Stimulated activated CD4-positive, alpha-beta T cell treated with anti-CD3 and anti-CD28 coated beads, Interleukin-4, amount 100 ng/mL, for 24 hours (primary cell): ENCODE measurements around the gene LIN37.

Experiments used
- DNase-seq: peaks from one replicate; pipeline ENCODE4 v3.0.0-alpha.2; 2020

LIN37 gene

DNA sequence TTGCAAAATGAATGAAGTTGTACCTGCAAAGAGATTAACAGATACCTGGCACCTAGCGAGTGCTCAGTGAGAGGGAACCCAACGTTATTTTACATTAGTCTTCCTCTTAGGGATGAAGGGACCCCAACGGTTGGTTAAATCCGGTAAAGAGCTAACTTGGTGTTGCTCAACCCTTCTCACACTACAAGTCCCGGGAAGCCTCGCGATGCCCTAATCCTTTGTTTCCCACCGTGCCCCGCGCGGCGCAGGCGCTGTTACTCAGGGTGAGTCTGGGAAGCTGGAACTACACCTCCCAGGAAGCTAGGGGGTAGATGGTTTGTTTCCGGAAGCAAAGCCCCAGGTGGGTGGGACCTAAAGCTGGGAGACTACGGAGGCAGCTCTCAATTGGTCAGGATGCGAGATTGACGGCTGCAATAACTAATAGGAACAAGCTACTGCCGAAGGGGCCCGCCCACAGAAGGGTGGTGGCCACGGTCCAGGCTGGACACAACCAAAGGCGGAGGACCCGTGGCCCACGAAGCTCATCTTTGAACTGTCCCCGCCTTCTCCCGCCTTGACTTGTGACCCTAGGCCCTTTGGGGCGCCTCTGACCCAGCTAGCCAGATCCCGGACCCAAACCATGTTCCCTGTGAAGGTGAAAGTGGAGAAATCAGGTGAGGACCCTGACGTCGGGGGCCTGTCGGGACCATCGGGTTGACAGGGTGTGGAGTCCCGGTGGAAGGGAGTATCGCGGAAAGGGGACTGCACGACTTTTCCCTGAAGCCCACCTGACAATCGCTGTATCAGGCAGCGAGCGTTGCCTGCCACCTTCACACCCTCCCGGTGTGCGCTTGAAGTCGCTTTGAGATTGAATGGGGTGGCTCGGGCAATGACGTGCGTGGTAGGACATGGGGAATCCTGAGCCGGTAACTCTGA, at the start of gene LIN37:
Gene LIN37, plus strand, starts transcription at position 471 of the 915 bp plus-strand sequence. Its CDS starts 149 bp downstream, at position 620.
- peak; percentile 99 for DNase-seq

GRCh38 chr19:35702223-35703012, 46.0 kb upstream of the LIN37 start:
- DNase-seq: peak; percentile 96

DNA sequence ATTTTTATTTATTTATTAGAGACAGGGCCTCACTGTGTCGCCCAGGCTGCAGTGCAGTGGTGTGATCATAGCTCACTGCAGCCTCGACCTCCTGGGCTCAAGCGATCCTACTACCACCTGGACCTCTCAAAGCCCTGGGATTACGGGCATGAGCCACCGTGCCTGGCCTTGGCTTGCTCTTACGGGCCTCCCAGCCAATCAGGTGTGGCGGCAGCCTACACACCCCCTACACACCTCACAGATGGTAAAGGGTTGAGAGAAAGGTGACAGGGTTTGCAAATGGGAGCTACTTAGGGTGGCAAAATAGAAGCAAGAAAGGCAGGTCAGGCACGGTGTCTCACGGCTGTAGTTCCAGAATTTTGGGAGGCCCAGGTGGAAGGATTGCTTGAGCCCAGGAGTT, 45.0 kb upstream of the LIN37 start:
- DNase-seq: no peak

DNA sequence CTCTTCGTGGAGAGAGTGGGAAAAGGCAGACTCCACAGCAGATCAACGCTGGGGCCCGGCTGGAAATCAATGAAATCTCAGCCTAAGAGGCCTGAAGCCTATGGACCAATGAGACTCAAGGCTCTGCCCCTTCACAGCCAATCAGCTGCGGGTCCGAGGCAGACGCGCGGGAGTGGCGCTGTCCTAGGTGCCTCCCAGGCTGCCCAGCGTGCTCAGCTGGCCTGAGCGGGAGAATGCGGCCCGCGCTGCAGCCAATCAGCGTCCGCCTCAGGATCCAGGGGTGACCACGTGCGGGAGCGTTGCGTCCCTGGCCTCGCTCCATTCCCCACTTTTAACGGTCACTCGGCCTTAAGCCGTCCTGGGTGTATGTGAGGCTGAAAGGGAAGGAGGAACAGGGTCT, 44.2 kb upstream of the LIN37 start, which contains the start of gene ZBTB32:
Gene ZBTB32, plus strand, starts transcription at position 341 of the 400 bp plus-strand sequence. CDS start 10,069 bp downstream, outside the sequence.
- no peak for DNase-seq

DNA sequence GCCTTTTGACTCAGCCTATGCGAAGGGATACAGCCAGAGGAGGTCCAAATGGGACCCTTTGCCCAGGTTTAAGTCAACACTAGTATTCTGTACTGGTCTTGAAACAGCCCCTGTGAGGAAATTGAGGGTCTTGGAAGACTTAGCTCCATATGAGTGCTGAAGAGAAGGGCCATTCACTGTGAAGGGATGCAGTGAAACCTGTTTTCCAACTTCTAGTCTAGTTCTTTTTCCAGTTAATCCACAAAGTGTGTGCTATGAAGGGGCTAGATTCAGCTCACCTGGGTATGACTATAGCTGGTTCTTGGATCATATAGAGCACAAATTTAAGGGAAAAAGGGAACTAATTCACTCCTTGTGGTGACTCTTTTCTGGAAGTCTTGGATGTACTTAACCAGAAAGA, 40.0 kb upstream of the LIN37 start:
- no peak for DNase-seq

GRCh38 chr19:35710784-35711723, 37.3 kb upstream of the LIN37 start:
- peak; percentile 70 for DNase-seq

DNA sequence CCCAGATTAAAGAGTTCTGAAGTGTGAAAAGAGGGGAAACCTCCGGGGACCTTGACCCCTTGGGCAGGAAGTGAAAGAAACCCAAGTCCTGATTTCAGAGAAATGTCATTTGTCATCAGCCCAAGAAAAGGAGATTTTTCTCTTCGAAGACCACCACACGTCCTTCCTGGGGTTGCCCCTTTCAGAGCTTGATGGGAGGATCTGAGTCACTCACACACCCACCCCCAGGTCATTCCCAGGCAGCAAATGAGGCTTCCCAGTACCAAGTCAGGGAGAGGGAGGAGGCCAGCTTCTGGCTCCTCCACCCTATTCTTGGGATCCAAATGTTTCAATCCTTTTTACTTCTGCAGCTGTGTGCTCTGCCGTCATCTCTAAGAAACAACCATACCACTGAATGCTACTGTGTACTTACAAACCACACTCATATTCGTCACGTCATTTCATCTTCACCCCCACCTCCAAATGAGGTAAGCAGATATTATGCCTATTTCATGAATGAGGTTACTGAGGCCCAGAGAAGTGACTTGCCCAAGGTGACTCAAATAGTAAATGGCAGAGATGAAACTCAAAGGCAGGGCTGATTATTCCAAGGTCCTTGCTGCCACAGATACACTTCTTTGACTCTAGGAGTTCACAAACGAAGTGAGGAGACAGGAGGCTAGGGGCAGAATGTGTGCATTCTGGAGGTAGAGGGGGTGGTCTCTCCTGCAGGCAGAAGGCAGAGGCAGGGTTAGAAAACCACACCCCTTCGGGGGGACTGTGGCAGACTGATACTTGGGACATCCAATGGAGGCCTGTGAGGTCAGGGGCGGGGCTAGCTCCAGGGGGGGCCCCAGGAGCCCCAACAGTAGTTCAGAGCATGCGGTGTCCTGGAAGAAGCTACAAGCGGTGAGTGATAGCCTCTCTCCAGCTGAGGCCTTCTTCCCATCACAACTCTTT, 35.5 kb upstream of the LIN37 start:
- DNase-seq: peak; percentile 68

DNA sequence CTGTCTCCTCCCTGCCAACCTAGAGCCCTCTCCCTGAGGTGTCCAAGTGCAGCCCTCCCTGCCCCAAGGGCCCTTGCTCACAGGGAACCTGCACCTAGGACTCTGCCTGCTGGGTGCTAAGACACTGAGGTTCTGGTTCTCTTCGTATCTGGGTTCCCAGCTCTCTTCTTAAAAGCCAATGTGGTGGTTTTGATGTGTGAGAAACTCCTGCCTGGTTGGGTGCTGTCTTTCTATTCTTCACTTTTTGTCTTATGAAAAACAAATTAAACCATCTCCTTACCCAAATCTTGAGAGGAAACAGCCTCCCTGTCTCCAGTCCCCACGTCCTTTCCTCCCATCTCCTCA, 34.9 kb upstream of the LIN37 start:
- no peak for DNase-seq

- no peak for DNase-seq
These were observed 34.4 kb upstream of the LIN37 start for GRCh38 chr19:35713904-35714495.

GRCh38 chr19:35714601-35715354, 33.6 kb upstream of the LIN37 start:
- DNase-seq: no peak

- no peak for DNase-seq
These were observed 33.0 kb upstream of the LIN37 start for GRCh38 chr19:35715355-35715809.

DNA sequence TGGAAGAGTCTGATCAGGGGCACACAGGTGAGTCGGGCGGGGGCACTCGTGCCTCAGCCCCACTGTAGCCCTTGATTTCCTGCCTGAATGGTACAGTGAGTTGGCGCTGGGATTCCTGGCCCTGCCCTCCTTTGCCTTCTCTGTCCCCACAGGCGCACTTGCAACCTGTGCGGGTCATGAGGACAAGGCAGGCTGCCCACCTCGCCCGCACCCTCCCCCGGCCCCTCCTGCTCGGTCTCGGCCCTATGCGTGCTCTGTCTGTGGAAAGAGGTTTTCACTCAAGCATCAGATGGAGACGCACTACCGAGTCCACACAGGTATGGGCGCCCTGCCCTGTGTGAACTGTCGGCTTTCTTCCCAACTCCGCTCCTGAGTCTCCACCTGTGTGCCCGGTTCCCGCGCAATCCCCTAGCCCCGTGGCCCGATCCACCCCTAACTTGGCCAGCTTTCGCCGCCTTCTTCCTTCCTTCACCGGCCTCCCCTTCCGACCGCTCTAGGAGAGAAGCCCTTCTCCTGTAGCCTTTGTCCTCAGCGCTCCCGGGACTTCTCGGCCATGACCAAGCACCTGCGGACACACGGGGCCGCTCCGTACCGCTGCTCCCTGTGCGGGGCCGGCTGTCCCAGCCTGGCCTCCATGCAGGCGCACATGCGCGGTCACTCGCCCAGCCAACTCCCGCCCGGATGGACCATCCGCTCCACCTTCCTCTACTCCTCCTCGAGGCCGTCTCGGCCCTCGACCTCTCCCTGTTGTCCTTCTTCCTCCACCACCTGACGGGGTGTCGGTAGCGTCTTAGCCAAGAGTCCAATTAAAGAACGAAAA, 32.2 kb upstream of the LIN37 start:
- DNase-seq: peak; percentile 25

DNA sequence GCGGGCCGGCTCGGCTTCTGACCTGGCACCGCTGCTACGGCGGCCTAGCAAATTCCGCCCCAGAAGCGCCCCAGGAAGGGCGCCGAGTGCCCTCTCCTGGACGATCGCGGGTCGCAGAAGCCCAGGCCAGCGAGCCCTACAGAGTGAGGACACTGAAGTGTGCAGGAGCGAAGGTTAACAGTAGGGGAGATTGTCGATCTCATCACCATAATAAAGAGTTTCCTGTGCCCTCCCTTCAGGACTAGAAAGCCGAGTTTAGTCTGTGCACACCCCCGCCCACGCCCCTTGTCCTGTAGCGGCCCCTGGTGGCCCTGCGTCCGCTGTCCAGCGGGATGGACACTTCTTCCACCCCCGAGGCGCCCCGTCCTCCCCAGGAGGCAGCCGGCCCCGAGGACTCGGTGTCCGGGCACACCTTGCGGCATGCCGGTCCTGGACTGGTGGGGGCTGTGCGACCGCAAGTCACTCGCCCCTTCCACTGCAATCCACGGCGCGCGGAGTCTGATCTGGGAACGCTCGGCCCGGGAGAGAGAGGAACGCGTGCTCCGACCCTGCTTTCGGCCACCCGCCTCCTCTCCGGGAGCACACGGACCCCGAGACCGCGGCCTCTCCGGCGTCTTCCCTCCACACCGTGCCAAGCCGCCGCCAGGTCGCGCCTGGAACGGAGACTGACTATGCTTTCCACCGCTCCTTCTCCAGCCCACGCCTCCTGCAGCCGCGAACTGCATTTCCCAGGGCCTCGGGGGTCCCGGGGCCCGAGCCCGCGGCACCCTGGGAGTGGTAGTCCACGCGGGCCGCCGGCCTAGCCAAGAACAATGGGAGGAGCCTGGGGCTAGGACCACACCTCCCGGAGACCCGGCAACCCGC, 31.3 kb upstream of the LIN37 start:
- peak; percentile 97 for DNase-seq

DNA sequence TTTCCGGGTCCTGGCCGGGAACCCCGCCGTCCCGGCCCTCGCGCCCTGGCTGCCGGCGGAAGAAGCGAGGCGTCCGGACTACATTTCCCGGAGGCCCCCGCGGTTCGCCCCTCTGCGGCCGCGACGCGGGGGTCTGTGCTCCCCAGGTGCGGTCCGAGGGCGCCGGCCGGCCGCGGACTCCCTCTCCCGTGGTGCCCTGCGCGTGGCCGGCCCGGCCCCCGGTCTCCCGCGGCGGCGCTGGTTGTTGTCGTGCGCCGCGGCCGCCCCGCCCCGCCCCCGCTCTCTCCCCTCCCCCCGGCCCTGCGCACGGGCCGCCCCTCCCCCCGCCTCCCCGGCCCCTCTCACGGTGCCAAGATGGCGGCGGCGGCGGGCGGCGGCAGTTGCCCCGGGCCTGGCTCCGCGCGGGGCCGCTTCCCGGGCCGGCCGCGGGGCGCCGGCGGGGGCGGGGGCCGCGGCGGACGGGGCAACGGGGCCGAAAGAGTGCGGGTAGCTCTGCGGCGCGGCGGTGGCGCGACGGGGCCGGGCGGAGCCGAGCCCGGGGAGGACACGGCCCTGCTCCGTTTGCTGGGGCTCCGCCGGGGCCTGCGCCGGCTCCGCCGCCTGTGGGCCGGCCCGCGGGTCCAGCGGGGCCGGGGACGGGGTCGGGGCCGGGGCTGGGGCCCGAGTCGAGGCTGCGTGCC, 30.6 kb upstream of the LIN37 start, which contains the start of gene KMT2B:
Gene KMT2B, plus strand, starts transcription at position 339 of the 680 bp plus-strand sequence. Its CDS starts 16 bp downstream, at position 355.
- no peak for DNase-seq

DNA sequence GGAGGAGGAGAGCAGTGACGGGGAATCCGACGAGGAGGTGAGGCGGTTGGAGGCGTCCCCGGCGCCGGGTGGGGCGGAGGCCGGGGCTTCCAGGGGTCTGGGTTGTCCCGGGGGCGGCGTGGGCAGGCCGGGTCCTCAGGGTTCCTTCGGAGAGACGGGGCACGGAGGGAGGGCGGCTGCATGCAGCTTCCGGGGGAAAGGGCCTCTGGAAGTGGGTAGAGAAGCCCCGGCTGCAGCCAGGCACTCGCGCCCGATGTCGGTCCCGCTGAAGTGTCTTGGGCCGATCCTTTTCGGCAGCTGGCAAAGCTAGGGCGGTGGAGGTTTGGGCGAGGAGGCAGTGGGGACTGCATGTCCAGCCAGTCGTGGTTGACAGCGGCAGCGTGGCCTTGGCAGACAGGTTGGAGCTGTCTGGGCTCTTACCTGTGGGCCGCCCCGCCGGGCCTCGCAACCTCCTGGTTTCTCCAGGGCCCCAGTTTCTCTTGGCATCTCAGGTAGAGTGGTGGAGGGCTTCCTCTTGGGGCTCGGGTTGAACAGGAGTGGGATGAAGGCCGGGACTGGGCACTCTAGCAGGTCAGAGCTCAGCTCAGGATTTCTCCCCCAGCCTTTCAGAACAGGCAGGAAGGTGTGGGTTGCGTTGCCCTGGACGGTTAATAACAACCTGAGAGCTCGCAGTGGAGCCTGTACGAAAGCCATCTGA, 29.9 kb upstream of the LIN37 start:
- peak; percentile 60 for DNase-seq

GRCh38 chr19:35719402-35720162, 28.8 kb upstream of the LIN37 start:
- DNase-seq: no peak
